HL-60 (cell line): Measurements from ENCODE around the gene ACOX3.

ENCODE experiments used
- CTCF ChIP-seq: IDR thresholded peaks from one replicate; pipeline ENCODE4 v1.5.1; 2011; ENCODE audit warnings: low read length, control low read depth, inconsistent platforms; ENCODE audit not compliant: insufficient read depth
- GABPA ChIP-seq: IDR thresholded peaks from 2 replicates; pipeline ENCODE4 v1.6.1; 2012; ENCODE audit warnings: low read depth
- POLR2AphosphoS5 ChIP-seq: IDR thresholded peaks from 2 replicates; pipeline ENCODE4 v1.6.1; 2012; ENCODE audit warnings: low read depth
- SPI1 ChIP-seq: IDR thresholded peaks from 2 replicates; pipeline ENCODE4 v1.6.1; 2012; ENCODE audit warnings: low read depth, mild to moderate bottlenecking, borderline replicate concordance

- no peak for TF ChIP-seq CTCF
- TF ChIP-seq POLR2AphosphoS5, result no peak
- TF ChIP-seq GABPA, result no peak
- no peak for TF ChIP-seq SPI1
Measured at GRCh38 chr4:8442596-8443358, 2.3 kb upstream of the ACOX3 start.
